ENCODE results near the gene GOLGA8A.
"Not testable (repeated sequence)": the region's sequence is repeated elsewhere in the genome, so short reads cannot be mapped to it uniquely, and the experiment has no call there.

Gene GOLGA8A

GRCh38 chr15:34408973-34409372, 28.6 kb downstream of the GOLGA8A start:
- DNase-seq, result not testable (repeated sequence)

- DNase-seq, result not testable (repeated sequence)
These were observed 33.7 kb downstream of the GOLGA8A start for GRCh38 chr15:34403899-34404298.

- DNase-seq, result not testable (repeated sequence)
These were observed 34.4 kb downstream of the GOLGA8A start for GRCh38 chr15:34403160-34403598.

GRCh38 chr15:34397637-34398259, 39.9 kb downstream of the GOLGA8A start:
- not testable (repeated sequence) for DNase-seq

GRCh38 chr15:34392981-34393380, 44.6 kb downstream of the GOLGA8A start:
- not testable (repeated sequence) for DNase-seq

GRCh38 chr15:34389594-34390086, 48.0 kb downstream of the GOLGA8A start:
- DNase-seq, result not testable (repeated sequence)

All from NK-92 treated with Interleukin-12 subunit alpha and Interleukin-12 subunit beta, amount 100 ng/mL, for 24 hours (cell line).